H9 (cell line): ENCODE results near the gene PTGFRN. TPM values are rescaled to one million over a fixed set of nuclear protein-coding genes. Genes with fewer than 3 reads are reported as not detected.

Source experiments
- DNase-seq: peaks from one replicate; pipeline ENCODE4 v3.0.0-alpha.2; 2017
- H2AFZ ChIP-seq: one replicate; pipeline ENCODE4 v1.6.1; 2013; ENCODE audit warnings: mild to moderate bottlenecking, low read length, control low read depth, moderate library complexity
- H2AK5ac ChIP-seq: 2 replicates; pipeline ENCODE4 v1.6.1; 2013; ENCODE audit warnings: low read length, control low read depth, mixed read lengths; ENCODE audit not compliant: insufficient read length
- H2BK120ac ChIP-seq: one replicate; pipeline ENCODE4 v1.6.1; 2013; ENCODE audit warnings: low read depth, mild to moderate bottlenecking, low read length, control low read depth, inconsistent platforms; ENCODE audit not compliant: poor library complexity, severe bottlenecking
- H2BK12ac ChIP-seq: 2 replicates; pipeline ENCODE4 v1.6.1; 2013; ENCODE audit warnings: low read length, control low read depth, mixed read lengths, low read depth; ENCODE audit not compliant: insufficient read length
- H2BK15ac ChIP-seq: 2 replicates; pipeline ENCODE4 v1.6.1; 2013; ENCODE audit warnings: low read depth, low read length, control low read depth
- H2BK20ac ChIP-seq: one replicate; pipeline ENCODE4 v1.6.1; 2013; ENCODE audit warnings: low read depth, mild to moderate bottlenecking, low read length, control low read depth, inconsistent platforms; ENCODE audit not compliant: poor library complexity, severe bottlenecking
- H2BK5ac ChIP-seq: 2 replicates; pipeline ENCODE4 v1.6.1; 2013; ENCODE audit warnings: low read length, control low read depth, mixed read lengths; ENCODE audit not compliant: insufficient read length
- H3K14ac ChIP-seq: 2 replicates; pipeline ENCODE4 v1.6.1; 2013; ENCODE audit warnings: low read length, control low read depth; ENCODE audit not compliant: insufficient read depth
- H3K18ac ChIP-seq: 2 replicates; pipeline ENCODE4 v1.6.1; 2013; ENCODE audit warnings: low read depth, mild to moderate bottlenecking, mixed read lengths, low read length, control low read depth; ENCODE audit not compliant: insufficient read length
- H3K23ac ChIP-seq: 2 replicates; pipeline ENCODE4 v1.6.1; 2013; ENCODE audit warnings: low read length, control low read depth, mixed read lengths, low read depth; ENCODE audit not compliant: insufficient read length
- H3K23me2 ChIP-seq: 2 replicates; pipeline ENCODE4 v1.6.1; 2013; ENCODE audit warnings: low read depth, mild to moderate bottlenecking, mixed read lengths, low read length, control low read depth; ENCODE audit not compliant: insufficient read length, poor library complexity, severe bottlenecking
- H3K27ac ChIP-seq: 2 replicates; pipeline ENCODE4 v1.5.1; 2013; ENCODE audit warnings: low read length, control low read depth, mixed read lengths, low read depth; ENCODE audit not compliant: insufficient read length
- H3K27me3 ChIP-seq: 2 replicates; pipeline ENCODE4 v1.6.1; 2013; ENCODE audit warnings: low read length, control low read depth, inconsistent platforms; ENCODE audit not compliant: insufficient read depth
- H3K4ac ChIP-seq: 2 replicates; pipeline ENCODE4 v1.6.1; 2013; ENCODE audit warnings: low read depth, mild to moderate bottlenecking, control low read depth, inconsistent platforms, low read length, moderate library complexity
- H3K4me1 ChIP-seq: 2 replicates; pipeline ENCODE4 v1.6.1; 2013; ENCODE audit warnings: low read length, control low read depth, inconsistent platforms; ENCODE audit not compliant: insufficient read depth
- H3K4me2 ChIP-seq: 2 replicates; pipeline ENCODE4 v1.6.1; 2013; ENCODE audit warnings: low read length, control low read depth, mixed read lengths; ENCODE audit not compliant: insufficient read length, insufficient read depth
- H3K56ac ChIP-seq: 2 replicates; pipeline ENCODE4 v1.6.1; 2013; ENCODE audit warnings: low read depth, mild to moderate bottlenecking, mixed read lengths, low read length, control low read depth; ENCODE audit not compliant: insufficient read length
- H3K79me1 ChIP-seq: 2 replicates; pipeline ENCODE4 v1.6.1; 2013; ENCODE audit warnings: low read depth, mild to moderate bottlenecking, moderate library complexity, low read length, control low read depth, inconsistent platforms; ENCODE audit not compliant: insufficient read depth, poor library complexity, severe bottlenecking
- H3K79me2 ChIP-seq: 2 replicates; pipeline ENCODE4 v1.6.1; 2013; ENCODE audit warnings: low read length, control low read depth, inconsistent platforms; ENCODE audit not compliant: insufficient read depth
- H3K9ac ChIP-seq: 2 replicates; pipeline ENCODE4 v1.6.1; 2013; ENCODE audit warnings: low read length, control low read depth, mixed read lengths; ENCODE audit not compliant: insufficient read length; ENCODE audit errors: extremely low read depth
- H3K9me3 ChIP-seq: one replicate; pipeline ENCODE4 v1.6.1; 2013; ENCODE audit warnings: low read depth, low read length, inconsistent platforms; ENCODE audit not compliant: control insufficient read depth
- H3T11ph ChIP-seq: one replicate; pipeline ENCODE4 v1.6.1; 2013; ENCODE audit warnings: mild to moderate bottlenecking, low read length, control low read depth, inconsistent platforms
- H4K20me1 ChIP-seq: one replicate; pipeline ENCODE4 v1.6.1; 2013; ENCODE audit not compliant: control insufficient read depth, insufficient read length, insufficient read depth
- H4K5ac ChIP-seq: 2 replicates; pipeline ENCODE4 v1.6.1; 2013; ENCODE audit warnings: low read depth, mild to moderate bottlenecking, mixed read lengths, low read length, control low read depth; ENCODE audit not compliant: insufficient read length
- H4K8ac ChIP-seq: replicated peaks from 2 replicates; pipeline ENCODE4 v1.6.1; 2013; ENCODE audit warnings: low read length, control low read depth, mixed read lengths, low read depth; ENCODE audit not compliant: insufficient read length
- H4K91ac ChIP-seq: 2 replicates; pipeline ENCODE4 v1.6.1; 2013; ENCODE audit warnings: low read depth, mild to moderate bottlenecking, moderate library complexity, mixed read lengths, low read length, control low read depth; ENCODE audit not compliant: insufficient read length
- H3K27ac Mint-ChIP-seq, 3 experiments: 2 replicates in 2 of 3; 3 replicates in 1 of 3; pipeline ENCODE4 v1.8.0; 2020 to 2021; ENCODE audit warnings: mixed read lengths in 3 of 3, mild to moderate bottlenecking in 1 of 3, moderate library complexity in 1 of 3
- H3K27me3 Mint-ChIP-seq: 2 replicates; pipeline ENCODE4 v1.8.0; 2021; ENCODE audit warnings: low read depth, mild to moderate bottlenecking, moderate library complexity, mixed read lengths
- H3K36me3 Mint-ChIP-seq, 3 experiments: 2 replicates in 2 of 3; 3 replicates in 1 of 3; pipeline ENCODE4 v1.8.0; 2020 to 2021; ENCODE audit warnings: low read depth in 3 of 3, mixed read lengths in 3 of 3; ENCODE audit not compliant: insufficient read depth in 1 of 3
- H3K4me1 Mint-ChIP-seq, 2 experiments: 2 replicates each; pipeline ENCODE4 v1.8.0; 2020; ENCODE audit warnings: mixed read lengths in 2 of 2
- H3K4me3 Mint-ChIP-seq, 2 experiments: 2 replicates in 1 of 2; 3 replicates in 1 of 2; pipeline ENCODE4 v1.8.0; 2020 to 2021; ENCODE audit warnings: mild to moderate bottlenecking in 2 of 2, mixed read lengths in 2 of 2, moderate library complexity in 1 of 2
- H3K9me3 Mint-ChIP-seq, 2 experiments: 2 replicates in 1 of 2; 3 replicates in 1 of 2; pipeline ENCODE4 v1.8.0; 2020; ENCODE audit warnings: mild to moderate bottlenecking in 2 of 2, mixed read lengths in 2 of 2, moderate library complexity in 1 of 2
- WGBS: extraction: QIAGEN DNeasy Blood & Tissue Kit; methylation state at CpG from one replicate; pipeline ENCODE4 v1.1.7; 2013; ENCODE audit warnings: missing lambda C conversion rate, low lambda C conversion rate, mixed read lengths; ENCODE audit not compliant: insufficient read length; ENCODE audit errors: extremely low coverage; 5-methylcytosine and 5-hydroxymethylcytosine counted together
- total RNA-seq: library from RNA; stranded (reverse); gene quantifications from 2 replicates; pipeline ENCODE4 v1.2.1, GENCODE V29; 2021
- TF ChIP-seq, protein P1 (sequence below): fragments of 200-600 bp; sonication (generic); conservative IDR thresholded peaks from 3 replicates; pipeline ENCODE4 v1.8.0; 2021; ENCODE audit warnings: antibody characterized with exemption, mild to moderate bottlenecking

Gene PTGFRN
- total RNA-seq, 1 experiment from 2014 or later, result 26.3 TPM

DNA sequence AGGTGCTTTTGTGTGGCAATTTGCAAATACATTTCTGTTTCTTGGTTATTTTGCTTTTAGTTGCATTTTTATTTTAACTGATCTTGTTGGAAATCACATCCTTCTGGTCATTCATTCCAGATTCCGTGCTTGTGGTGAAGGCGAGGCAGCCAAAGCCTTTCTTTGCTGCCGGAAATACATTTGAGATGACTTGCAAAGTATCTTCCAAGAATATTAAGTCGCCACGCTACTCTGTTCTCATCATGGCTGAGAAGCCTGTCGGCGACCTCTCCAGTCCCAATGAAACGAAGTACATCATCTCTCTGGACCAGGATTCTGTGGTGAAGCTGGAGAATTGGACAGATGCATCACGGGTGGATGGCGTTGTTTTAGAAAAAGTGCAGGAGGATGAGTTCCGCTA, 57.1 kb downstream of the PTGFRN start:
- Histone ChIP-seq H3K4ac (no peak overlapping the region), H2BK20ac (no peak overlapping the region), H2AFZ (no peak overlapping the region), H4K20me1 (no peaks in the 10 kb centered on the region), H3K79me1 (no peaks in the 10 kb centered on the region), H3K27ac (no peak overlapping the region), H3K14ac (no peak overlapping the region), H3K23me2 (no peaks in the 10 kb centered on the region), H4K5ac (no peak overlapping the region), H2BK12ac (no peak overlapping the region), H4K8ac (no peak overlapping the region), H3K27me3 (no peaks in the 10 kb centered on the region), H4K91ac (no peak overlapping the region), H2AK5ac (no peak overlapping the region), H3K4me2 (no peak overlapping the region), H3T11ph (no peak overlapping the region), H3K9me3 (no peaks in the 10 kb centered on the region), H3K4me1 (no peaks in the 10 kb centered on the region), H2BK15ac (no peak overlapping the region), H3K9ac (no peak overlapping the region), H2BK5ac (no peak overlapping the region), H3K23ac (no peak overlapping the region), H2BK120ac (no peak overlapping the region), H3K79me2 (no peaks in the 10 kb centered on the region), H3K18ac (no peak overlapping the region), H3K56ac (no peak overlapping the region)
- peaks cover 22 to 27% (median 26%) of the 10 kb centered on the region in 3 experiments for H3K36me3 Mint-ChIP-seq
- WGBS, result no CpG with 5 or more reads among the region's 11 CpGs
- DNase-seq, result no peak
- H3K9me3 Mint-ChIP-seq, result peaks cover 3% of the 10 kb centered on the region in 2 experiments; a peak in 2 of 5 replicates
- no peak overlapping the region for H3K4me3 Mint-ChIP-seq
- peak overlapping the region in 1 of 3 experiments; percentile 34; a peak in 1 of 7 replicates for H3K27ac Mint-ChIP-seq
- TF ChIP-seq, protein P1, sequence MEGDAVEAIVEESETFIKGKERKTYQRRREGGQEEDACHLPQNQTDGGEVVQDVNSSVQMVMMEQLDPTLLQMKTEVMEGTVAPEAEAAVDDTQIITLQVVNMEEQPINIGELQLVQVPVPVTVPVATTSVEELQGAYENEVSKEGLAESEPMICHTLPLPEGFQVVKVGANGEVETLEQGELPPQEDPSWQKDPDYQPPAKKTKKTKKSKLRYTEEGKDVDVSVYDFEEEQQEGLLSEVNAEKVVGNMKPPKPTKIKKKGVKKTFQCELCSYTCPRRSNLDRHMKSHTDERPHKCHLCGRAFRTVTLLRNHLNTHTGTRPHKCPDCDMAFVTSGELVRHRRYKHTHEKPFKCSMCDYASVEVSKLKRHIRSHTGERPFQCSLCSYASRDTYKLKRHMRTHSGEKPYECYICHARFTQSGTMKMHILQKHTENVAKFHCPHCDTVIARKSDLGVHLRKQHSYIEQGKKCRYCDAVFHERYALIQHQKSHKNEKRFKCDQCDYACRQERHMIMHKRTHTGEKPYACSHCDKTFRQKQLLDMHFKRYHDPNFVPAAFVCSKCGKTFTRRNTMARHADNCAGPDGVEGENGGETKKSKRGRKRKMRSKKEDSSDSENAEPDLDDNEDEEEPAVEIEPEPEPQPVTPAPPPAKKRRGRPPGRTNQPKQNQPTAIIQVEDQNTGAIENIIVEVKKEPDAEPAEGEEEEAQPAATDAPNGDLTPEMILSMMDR, result no peak
- no peaks in the 10 kb centered on the region for H3K27me3 Mint-ChIP-seq
- H3K4me1 Mint-ChIP-seq, result peaks cover 0 to 4% of the 10 kb centered on the region in 2 experiments; a peak in 1 of 4 replicates
